GM12872 (cell line): ENCODE results near the gene CTDNEP1.

Experiments used
- CTCF ChIP-seq: IDR thresholded peaks from 3 replicates; pipeline ENCODE4 v1.5.1; 2011; ENCODE audit warnings: low read depth, mild to moderate bottlenecking, low read length, moderate library complexity; ENCODE audit not compliant: insufficient read depth

CTDNEP1 gene

GRCh38 chr17:7251661-7252175 is at the start of gene CTDNEP1:
TSS of gene CTDNEP1 (minus strand) at chr17:7251734. CDS start at chr17:7251296, 438 bp downstream.
- no peak for TF ChIP-seq CTCF

DNA sequence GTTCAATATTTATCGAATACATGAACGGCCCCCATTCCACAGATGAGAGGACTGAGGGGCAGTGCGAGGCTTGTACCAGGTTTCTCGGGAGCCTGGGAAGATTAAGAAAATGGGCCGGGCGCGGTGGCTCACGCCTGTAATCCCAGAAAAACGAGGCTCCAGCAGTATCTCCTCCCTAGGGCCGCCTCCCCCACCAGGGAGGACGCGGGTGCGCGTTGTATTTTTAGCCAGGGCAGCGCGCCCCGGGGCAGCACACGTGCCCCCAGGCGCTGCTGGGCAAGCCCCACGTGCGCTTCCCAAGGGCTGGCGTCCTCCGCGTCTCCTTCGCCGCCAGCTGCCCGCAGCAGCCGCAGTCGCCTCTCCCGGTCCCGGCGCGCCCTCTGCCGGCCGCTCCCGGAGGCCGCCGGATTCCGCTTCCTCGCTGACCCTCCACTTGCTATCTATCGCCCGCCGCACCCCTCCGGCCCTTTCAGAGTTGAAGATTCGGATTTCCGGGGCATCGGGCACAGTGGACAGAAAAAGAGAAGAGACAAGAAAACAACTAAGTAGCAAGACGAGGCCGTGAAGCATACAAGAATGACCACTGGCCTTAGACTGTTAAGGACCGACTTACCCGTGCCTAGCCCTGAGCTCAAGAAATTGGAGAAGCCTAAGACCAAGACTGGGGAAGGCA is 44.8 kb upstream of the CTDNEP1 start:
- TF ChIP-seq CTCF, result peak; percentile 82

DNA sequence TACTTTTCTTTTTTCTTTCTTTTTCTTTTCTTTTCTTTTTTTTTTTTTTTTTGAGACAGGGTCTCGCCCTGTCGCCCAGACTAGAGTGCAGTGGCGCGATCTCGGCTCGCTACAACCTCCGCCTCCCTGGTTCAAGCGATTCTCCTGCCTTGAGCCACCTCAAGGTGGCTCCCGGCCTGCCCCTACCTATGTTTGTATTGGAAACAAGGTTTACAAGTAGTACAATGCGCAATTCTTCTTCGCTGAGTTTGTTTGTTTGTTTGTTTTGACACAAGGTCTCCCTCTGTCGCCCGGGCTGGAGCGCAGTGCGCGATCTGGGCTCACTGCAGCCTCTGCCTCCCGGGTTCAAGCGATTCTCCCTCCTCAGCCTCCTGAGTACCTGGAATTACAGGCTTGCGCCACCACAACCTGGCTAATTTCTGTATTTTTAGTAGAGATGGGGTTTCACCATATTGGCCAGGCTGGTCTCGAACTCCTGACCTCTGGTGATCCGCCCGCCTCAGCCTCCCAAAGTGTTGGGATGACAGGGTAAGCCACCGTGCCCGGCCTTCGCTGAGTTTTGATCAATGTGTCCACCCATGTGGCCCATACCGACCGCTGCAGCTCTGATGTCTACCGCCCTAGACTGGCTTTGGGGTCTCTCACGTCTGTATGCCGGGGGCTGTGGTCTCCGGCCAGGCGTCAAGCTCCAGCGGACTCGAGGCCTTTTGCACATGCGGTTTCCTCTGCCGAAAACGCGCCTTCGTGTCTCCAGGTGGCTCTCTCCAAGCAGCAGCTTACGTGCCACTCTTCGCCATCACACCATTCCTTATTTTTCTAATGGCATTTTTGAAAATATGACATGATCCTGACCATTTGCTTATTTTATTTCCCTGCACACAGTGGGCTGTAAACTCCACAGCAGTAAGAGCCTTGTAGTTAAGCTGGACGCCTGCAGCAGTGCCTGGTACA is 44.0 kb upstream of the CTDNEP1 start:
- no peak for TF ChIP-seq CTCF

DNA sequence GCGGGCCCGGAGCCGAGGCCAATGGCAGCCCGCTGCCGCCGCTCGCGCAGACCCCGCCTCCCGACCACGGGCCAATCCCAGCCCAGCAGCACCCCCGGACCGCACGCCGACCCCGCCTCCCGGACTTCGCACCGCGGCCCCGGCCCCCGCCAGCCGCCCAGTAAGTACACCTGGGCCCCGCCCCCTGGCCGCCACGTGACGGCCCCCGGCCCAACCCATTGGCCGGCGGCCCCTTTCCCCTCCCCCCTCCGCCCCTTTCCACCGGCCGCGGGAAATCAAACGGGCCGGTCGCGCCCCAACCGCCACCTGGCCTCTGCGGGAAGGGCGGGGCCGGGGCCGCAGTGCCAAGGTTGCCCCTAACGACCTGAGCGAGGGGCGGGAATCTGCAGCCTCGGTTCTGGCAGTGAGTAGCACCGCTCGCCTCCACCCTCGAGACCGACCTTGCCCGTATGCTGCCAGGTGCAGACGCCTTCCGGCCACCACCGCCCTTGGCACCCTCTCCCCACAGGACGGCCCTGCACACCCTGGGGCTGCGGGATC is 43.1 kb upstream of the CTDNEP1 start, which contains the start of gene YBX2:
TSS of gene YBX2 (minus strand) at position 26 of the 540 bp plus-strand sequence. CDS start 139 bp downstream, outside the sequence.
- TF ChIP-seq CTCF, result no peak

DNA sequence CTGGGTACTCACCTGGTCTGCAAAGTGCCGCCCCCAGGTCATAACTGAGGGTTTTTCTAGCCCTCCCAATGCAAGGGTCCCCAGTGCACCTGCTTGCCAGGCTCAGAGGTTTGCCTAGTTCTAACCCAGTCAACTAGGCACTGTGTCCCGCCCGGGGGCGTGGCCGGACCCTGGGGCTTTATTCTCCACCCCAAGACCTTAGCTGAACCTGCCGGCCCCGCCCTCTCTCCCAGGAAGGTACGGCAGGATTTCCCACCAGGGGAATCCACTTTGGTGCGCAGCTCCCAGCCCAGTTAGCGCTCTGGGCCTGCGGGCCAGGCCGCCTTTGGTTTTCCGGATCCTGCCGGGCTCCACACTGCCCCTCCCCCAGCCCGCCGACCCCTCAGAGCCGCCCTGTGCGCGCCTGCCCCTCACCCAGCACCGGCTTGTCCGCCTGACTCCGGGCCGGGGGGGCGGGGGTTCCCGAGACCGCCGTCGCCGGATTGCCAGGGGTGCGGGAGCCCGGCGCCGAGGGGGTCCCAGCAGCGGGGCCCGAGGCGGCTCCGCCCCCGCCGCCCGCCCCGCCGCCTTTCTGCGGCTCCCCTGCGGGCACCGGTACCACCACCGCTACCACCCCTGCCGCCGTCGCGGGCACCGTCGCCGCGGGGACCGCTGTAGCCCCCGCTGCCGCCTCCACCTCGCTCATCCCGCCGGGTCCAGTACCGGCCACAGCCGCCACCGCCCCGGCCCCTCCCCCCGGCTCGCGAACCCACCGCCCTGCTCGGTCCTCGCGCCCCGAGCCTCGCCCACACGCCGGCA is 42.5 kb upstream of the CTDNEP1 start:
- TF ChIP-seq CTCF, result no peak

DNA sequence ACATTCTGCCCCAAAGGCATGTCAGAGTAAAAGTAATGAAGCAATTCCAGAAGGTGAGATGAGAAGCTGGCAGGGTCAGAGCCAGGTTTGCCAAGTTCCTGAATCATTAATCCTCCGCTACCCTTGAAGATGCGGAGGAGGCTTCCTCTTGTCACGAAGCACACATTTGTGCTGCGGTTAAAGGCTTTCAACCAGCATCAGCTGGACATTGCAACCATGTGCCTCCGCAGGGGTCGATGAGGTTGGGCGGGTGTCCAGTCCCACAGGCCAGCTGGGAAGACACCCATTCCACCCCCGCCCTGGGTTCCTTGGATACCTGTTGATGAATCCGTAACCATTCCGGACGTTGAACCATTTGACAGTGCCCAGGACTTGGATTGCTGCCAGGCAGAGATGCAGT is 41.6 kb upstream of the CTDNEP1 start:
- TF ChIP-seq CTCF, result no peak
